Adrenal gland (tissue), 12 donors: ENCODE measurements around the gene ADAMTS13. TPM values are rescaled to one million over a fixed set of nuclear protein-coding genes. Genes with fewer than 3 reads are reported as not detected.
A peak's percentile ranks its signal among the peaks of the same experiment; 100 is the strongest.

ENCODE experiments used
- DNase-seq, 7 donors: peaks; one replicate each; pipeline ENCODE4 v3.0.0-alpha.2; 2019 to 2020
- H3K27ac ChIP-seq, 5 donors: fragments of 200-600 bp; sonication (generic) in 4 of 5; 1 replicate in 3 of 5; 2 replicates in 2 of 5; pipeline versions ENCODE4 v1.5.1 to v1.8.0; 2016 to 2020; ENCODE audit warnings: mild to moderate bottlenecking in 1 of 5
- H3K27me3 ChIP-seq: fragments of 200-600 bp; 2 replicates; pipeline ENCODE4 v1.8.0; 2021
- H3K36me3 ChIP-seq, 2 donors: fragments of 200-600 bp; replicated peaks in 1 of 2; 1 replicate in 1 of 2; 2 replicates in 1 of 2; pipeline versions ENCODE4 v1.5.1 to v1.8.0; 2018 to 2022
- H3K4me1 ChIP-seq, 2 donors: fragments of 200-600 bp; replicated peaks in 1 of 2; 1 replicate in 1 of 2; 2 replicates in 1 of 2; pipeline versions ENCODE4 v1.5.1 to v1.8.0; 2018 to 2021
- H3K4me3 ChIP-seq, 4 donors: fragments of 200-600 bp; sonication (generic) in 3 of 4; one replicate each; pipeline ENCODE4 v1.5.1; 2016 to 2018
- H3K9me3 ChIP-seq, 3 donors: fragments of 200-600 bp; sonication (generic) in 1 of 3; replicated peaks in 1 of 3; 1 replicate in 2 of 3; 2 replicates in 1 of 3; pipeline versions ENCODE4 v1.5.1 to v1.8.0; 2016 to 2021
- POLR2A ChIP-seq, 2 donors: fragments of 450-650 bp; IDR thresholded peaks; one replicate each; pipeline ENCODE4 v1.6.1; 2017; ENCODE audit warnings: antibody characterized with exemption in 2 of 2, mild to moderate bottlenecking in 2 of 2, moderate library complexity in 1 of 2
- WGBS, 4 donors: extraction: QIAGEN DNeasy Blood & Tissue Kit in 2 of 4; methylation state at CpG; one replicate each; pipeline versions ENCODE4 v1.1.5 to v1.1.7; 2013 to 2017; 5-methylcytosine and 5-hydroxymethylcytosine counted together
- intact Hi-C, 2 donors: fragments of 100-400 bp; cut with DNase I; formaldehyde crosslinking; loops; one replicate each; pipeline versions ENCODE4 v1.14.1 to v1.15.0; 2022 to 2023
- polyA plus RNA-seq, 3 donors: library from polyadenylated mRNA; stranded (reverse); fragments of 200-250 nt in 2 of 3; fragments of 350-450 nt in 1 of 3; fragmentation: Illumina TruSeq in 1 of 3; extraction: RNeasy Lipid Tissue Mini Kit (QIAGEN cat#74804) in 1 of 3; gene quantifications; one replicate each; pipeline ENCODE4 v1.2.3, GENCODE V29; 2013 to 2014
- total RNA-seq, 9 donors: library from RNA; depleted of rRNA in 4 of 9; stranded (reverse); fragments of >200 nt in 4 of 9; fragments of 120-200 nt in 1 of 9; fragmentation: NEBNext Ultra II Directional in 1 of 9; extraction: Animal tissue kit (Norgen Biotek cat#: 25700) in 1 of 9; gene quantifications; one replicate each; pipeline versions ENCODE4 v1.1.0 to v1.2.4, GENCODE V29; 2013 to 2023
- TF ChIP-seq, protein P1 (sequence below), 6 experiments: fragments of 450-650 bp in 4 of 6; fragments of 200-600 bp in 2 of 6; sonication (generic) in 1 of 6; IDR thresholded peaks; 1 replicate in 5 of 6; 2 replicates in 1 of 6; pipeline versions ENCODE4 v1.5.1 to v1.8.0; 2016 to 2021; ENCODE audit warnings: antibody characterized with exemption in 6 of 6, mild to moderate bottlenecking in 2 of 6, moderate library complexity in 1 of 6
- donor health status: healthy with polysubstance abuse.
- donor health status: Bipolar disorder and iron deficiency.
- donor health status: DM: yes; HTN: yes; CAD: no.
- donor health status: DM: no; HTN: no; CAD: no.
- donor health status: DM: no; HTN: no; CAD: no.
- donor health status: DM: yes; HTN: yes; CAD: no.

Gene ADAMTS13
- total and polyA plus RNA-seq, 12 donors: 0.15 to 19.9 (median 2.0) TPM

DNA sequence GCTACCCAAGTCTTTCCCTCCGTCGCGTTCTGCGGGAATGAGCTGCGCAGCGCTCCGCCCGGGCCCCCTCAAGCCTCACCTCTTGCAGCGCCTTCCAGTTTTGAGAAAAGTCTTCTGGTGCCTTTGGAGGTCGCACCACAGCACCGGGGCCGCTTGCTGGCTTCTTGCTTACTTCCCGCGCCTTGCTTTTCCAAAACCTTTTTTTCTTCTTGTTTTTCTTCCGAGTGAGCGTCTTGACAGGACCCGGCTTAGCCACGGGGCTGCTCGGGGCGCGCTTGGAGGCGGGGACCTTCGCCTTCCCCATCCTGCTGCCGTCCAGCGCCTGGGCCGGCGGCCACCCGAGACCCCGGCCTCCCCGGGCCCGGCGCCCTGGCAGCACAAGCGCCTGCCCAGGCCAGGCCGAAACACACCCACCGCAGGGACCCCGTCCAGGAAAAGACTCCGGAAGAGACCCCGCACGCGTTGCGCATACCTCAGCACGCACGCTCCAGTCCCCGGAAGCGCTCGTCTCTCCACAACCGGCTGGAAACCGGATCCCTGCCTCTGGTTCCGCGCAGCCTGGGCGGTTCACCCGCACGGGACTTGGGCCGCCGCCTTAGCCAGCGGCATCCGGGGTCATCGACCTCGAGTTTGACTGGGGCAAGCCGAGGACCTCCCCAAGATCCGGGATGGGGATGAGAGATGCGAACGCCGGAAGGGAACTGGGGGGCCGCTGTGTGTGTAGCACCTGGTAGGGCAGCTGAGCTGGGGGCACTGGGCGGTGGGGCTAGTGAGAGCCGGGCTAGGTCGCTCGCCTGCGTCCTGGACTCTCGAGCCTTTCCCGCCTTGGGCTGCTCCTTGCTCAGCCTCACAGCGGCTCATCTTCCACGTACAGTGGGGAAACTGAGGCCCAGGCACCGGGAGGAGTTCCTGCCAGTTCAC lies 4.4 kb upstream of the ADAMTS13 start, which contains the start of gene REXO4:
TSS of gene REXO4 (minus strand) at position 470 of the 921 bp plus-strand sequence. CDS start at position 304, 166 bp downstream.
- Histone ChIP-seq H3K36me3 (peaks cover 0 to 19% of the 10 kb centered on the region in 2 donors), H3K27me3 (no peaks in the 10 kb centered on the region), H3K4me3 (peak within 1 kb of the TSS; percentile 43 to 98 (median 81)), H3K4me1 (peaks cover 10 to 12% of the 10 kb centered on the region in 2 donors), H3K27ac (peak within 1 kb of the TSS in 3 of 5 donors; percentile 45 to 84 (median 77)), H3K9me3 (no peaks in the 10 kb centered on the region)
- WGBS, 4 donors: 0 to 2% (median 1%) methylated on average over 34 to 75 of the region's 75 CpGs
- intact Hi-C loops: no loop called here
- DNase-seq: peak; percentile 72 to 85 (median 81)
- TF ChIP-seq POLR2A (IDR thresholded peaks at IDR 0.05): peak; percentile 16 to 20
- TF ChIP-seq, protein P1, sequence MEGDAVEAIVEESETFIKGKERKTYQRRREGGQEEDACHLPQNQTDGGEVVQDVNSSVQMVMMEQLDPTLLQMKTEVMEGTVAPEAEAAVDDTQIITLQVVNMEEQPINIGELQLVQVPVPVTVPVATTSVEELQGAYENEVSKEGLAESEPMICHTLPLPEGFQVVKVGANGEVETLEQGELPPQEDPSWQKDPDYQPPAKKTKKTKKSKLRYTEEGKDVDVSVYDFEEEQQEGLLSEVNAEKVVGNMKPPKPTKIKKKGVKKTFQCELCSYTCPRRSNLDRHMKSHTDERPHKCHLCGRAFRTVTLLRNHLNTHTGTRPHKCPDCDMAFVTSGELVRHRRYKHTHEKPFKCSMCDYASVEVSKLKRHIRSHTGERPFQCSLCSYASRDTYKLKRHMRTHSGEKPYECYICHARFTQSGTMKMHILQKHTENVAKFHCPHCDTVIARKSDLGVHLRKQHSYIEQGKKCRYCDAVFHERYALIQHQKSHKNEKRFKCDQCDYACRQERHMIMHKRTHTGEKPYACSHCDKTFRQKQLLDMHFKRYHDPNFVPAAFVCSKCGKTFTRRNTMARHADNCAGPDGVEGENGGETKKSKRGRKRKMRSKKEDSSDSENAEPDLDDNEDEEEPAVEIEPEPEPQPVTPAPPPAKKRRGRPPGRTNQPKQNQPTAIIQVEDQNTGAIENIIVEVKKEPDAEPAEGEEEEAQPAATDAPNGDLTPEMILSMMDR (IDR thresholded peaks at IDR 0.05): no peak

- DNase-seq: no peak
- Histone ChIP-seq H3K27ac (no peak overlapping the region), H3K9me3 (no peaks in the 10 kb centered on the region), H3K4me3 (no peak overlapping the region), H3K27me3 (no peaks in the 10 kb centered on the region), H3K36me3 (peaks cover 0 to 9% of the 10 kb centered on the region in 2 donors), H3K4me1 (peaks cover 10 to 12% of the 10 kb centered on the region in 2 donors)
- intact Hi-C loops: no loop called here
- TF ChIP-seq POLR2A (IDR thresholded peaks at IDR 0.05): no peak
- TF ChIP-seq, protein P1 (IDR thresholded peaks at IDR 0.05): no peak
- WGBS, 4 donors: 71 to 80% (median 77%) methylated on average over 13 of the region's 13 CpGs
Observed at GRCh38 chr9:133419005-133419404, 3.2 kb upstream of the ADAMTS13 start.

- TF ChIP-seq POLR2A (IDR thresholded peaks at IDR 0.05): no peak
- TF ChIP-seq, protein P1 (IDR thresholded peaks at IDR 0.05): no peak
- Histone ChIP-seq H3K36me3 (peaks cover 0 to under 1% of the 10 kb centered on the region in 2 donors), H3K4me1 (peaks cover 10 to 12% of the 10 kb centered on the region in 2 donors), H3K9me3 (no peaks in the 10 kb centered on the region), H3K27me3 (no peaks in the 10 kb centered on the region), H3K4me3 (no peak overlapping the region), H3K27ac (no peak overlapping the region)
- DNase-seq: no peak
- WGBS, 4 donors: 61 to 69% (median 63%) methylated on average over 5 of the region's 5 CpGs
- intact Hi-C loops: no loop called here
Observed at GRCh38 chr9:133420392-133420827, 1.8 kb upstream of the ADAMTS13 start.

- DNase-seq: no peak
- Histone ChIP-seq H3K27me3 (peaks cover 3% of the 10 kb centered on the region), H3K4me1 (no peaks in the 10 kb centered on the region), H3K9me3 (no peaks in the 10 kb centered on the region), H3K4me3 (no peak overlapping the region), H3K27ac (no peak overlapping the region), H3K36me3 (no peaks in the 10 kb centered on the region)
- no peak for TF ChIP-seq POLR2A (IDR thresholded peaks at IDR 0.05)
- intact Hi-C loops: no loop called here
- 72 to 79% (median 73%) methylated on average over 3 of the region's 3 CpGs; no CpG with 5 or more reads in 1 of the 4 donors for WGBS, 4 donors
Observed at GRCh38 chr9:133423216-133423615, 1.0 kb downstream of the ADAMTS13 start.
